Motor neuron (in vitro differentiated cells): Measurements from ENCODE around the gene IDH2. TPM values are rescaled to one million over a fixed set of nuclear protein-coding genes. Genes with fewer than 3 reads are reported as not detected.

Experiments
- ATAC-seq, 8 experiments: fragments of 200-7000 bp; cut with Tn5 transposase; replicated peaks in 6 of 8; 2 replicates each; pipeline ENCODE4 v1.8.0; 2021; ENCODE audit warnings: mild to moderate bottlenecking in 8 of 8, moderate library complexity in 8 of 8
- H3K27ac ChIP-seq, 2 donors: fragments of 250-450 bp; sonication (Bioruptor Pico); 2 replicates each; pipeline ENCODE4 v1.9.0; 2021; ENCODE audit warnings: antibody characterized with exemption in 2 of 2, mild to moderate bottlenecking in 2 of 2, moderate library complexity in 1 of 2
- H3K4me1 ChIP-seq, 2 donors: fragments of 250-450 bp; sonication (Bioruptor Pico); replicated peaks in 1 of 2; 2 replicates each; pipeline ENCODE4 v1.6.1; 2021; ENCODE audit warnings: antibody characterized with exemption in 2 of 2, mild to moderate bottlenecking in 2 of 2, moderate library complexity in 1 of 2
- H3K4me3 ChIP-seq, 5 donors: fragments of 250-450 bp; sonication (Bioruptor Pico); 2 replicates each; pipeline ENCODE4 v1.9.0; 2021; ENCODE audit warnings: antibody characterized with exemption in 5 of 5, mild to moderate bottlenecking in 5 of 5, moderate library complexity in 4 of 5
- WGBS, 10 experiments: fragments of 450-650 bp; shearing (Covaris generic); methylation state at CpG; one replicate each; pipeline ENCODE4 v1.0.0; 2022; 5-methylcytosine and 5-hydroxymethylcytosine counted together
- in situ Hi-C, 9 experiments: fragments of 400-800 bp; cut with MboI; loops; one replicate each; pipeline ENCODE4 v1.15.0; 2021; ENCODE audit warnings: low sequenced_read_pairs in 9 of 9, low pct_unique_long_range_greater_than_20kb in 2 of 9; ENCODE audit not compliant: unreplicated experiment in 9 of 9
- total RNA-seq, 8 experiments: library from RNA; unstranded; fragments of 300-600 nt; gene quantifications; 2 replicates each; pipeline versions ENCODE4 v1.2.3 to v1.2.4, GENCODE V29; 2022

The IDH2 gene
- total RNA-seq, 8 experiments from 2014 or later, result 55.9 to 289 (median 77.4) TPM

GRCh38 chr15:90067181-90067952, 34.9 kb downstream of the IDH2 start:
- no peak for ATAC-seq
- Histone ChIP-seq H3K27ac (no peak overlapping the region), H3K4me1 (peaks cover 11 to 17% of the 10 kb centered on the region in 2 donors), H3K4me3 (no peak overlapping the region)
- WGBS, 10 experiments, result 84 to 100% (median 97%) methylated on average over 4 to 19 of the region's 55 CpGs; no CpG with 5 or more reads in 7 of the 10 experiments
- in situ Hi-C loops, result loop anchor here in 1 of 9 experiments (25.0 kb wide), 1 partner anchor 180 kb away; the partner anchor contains the start of gene AP3S2

- ATAC-seq, result no peak
- H3K4me3 ChIP-seq, result no peak overlapping the region
- WGBS, 10 experiments, result 75 to 100% (median 86%) methylated on average over 1 to 6 of the region's 7 CpGs; no CpG with 5 or more reads in 1 of the 10 experiments
- H3K4me1 ChIP-seq, result peaks cover 19 to 30% of the 10 kb centered on the region in 2 donors
- no peak overlapping the region for H3K27ac ChIP-seq
- in situ Hi-C loops, result loop anchor here in 1 of 9 experiments (25.0 kb wide), 1 partner anchor 178 kb away; the partner anchor contains the start of gene AP3S2
These were observed 36.6 kb downstream of the IDH2 start for GRCh38 chr15:90065682-90066049.

GRCh38 chr15:90064911-90065681, 37.2 kb downstream of the IDH2 start:
- H3K27ac ChIP-seq, result no peak overlapping the region
- ATAC-seq, result no peak
- in situ Hi-C loops, result loop anchor here in 1 of 9 experiments (25.0 kb wide), 1 partner anchor 178 kb away; the partner anchor contains the start of gene AP3S2
- 44 to 100% (median 85%) methylated on average over 1 to 17 of the region's 30 CpGs; no CpG with 5 or more reads in 2 of the 10 experiments for WGBS, 10 experiments
- no peak overlapping the region for H3K4me3 ChIP-seq
- H3K4me1 ChIP-seq, result peaks cover 19 to 30% of the 10 kb centered on the region in 2 donors

- in situ Hi-C loops, result loop anchor here in 1 of 9 experiments (25.0 kb wide), 1 partner anchor 177 kb away; the partner anchor contains the start of gene AP3S2
- Histone ChIP-seq H3K4me1 (peaks cover 21 to 36% of the 10 kb centered on the region in 2 donors), H3K27ac (peak overlapping the region in 1 of 2 donors; percentile 10), H3K4me3 (no peak overlapping the region)
- WGBS, 10 experiments, result 20 to 100% (median 82%) methylated on average over 1 to 5 of the region's 11 CpGs; no CpG with 5 or more reads in 4 of the 10 experiments
- ATAC-seq, result peak in 5 of 8 experiments; percentile 25 to 40 (median 32)
These were observed 38.5 kb downstream of the IDH2 start for GRCh38 chr15:90063770-90064247.

- ATAC-seq, result peak in 5 of 8 experiments; percentile 8 to 32 (median 13)
- WGBS, 10 experiments, result 40 to 93% (median 58%) methylated on average over 1 to 6 of the region's 20 CpGs; no CpG with 5 or more reads in 3 of the 10 experiments
- in situ Hi-C loops, result loop anchor here in 1 of 9 experiments (25.0 kb wide), 1 partner anchor 176 kb away; the partner anchor contains the start of gene AP3S2
- peaks cover 21 to 36% of the 10 kb centered on the region in 2 donors for H3K4me1 ChIP-seq
- H3K27ac ChIP-seq, result peak overlapping the region; percentile 4 to 69
- H3K4me3 ChIP-seq, result no peak overlapping the region
These were observed 39.1 kb downstream of the IDH2 start for GRCh38 chr15:90062973-90063769.

GRCh38 chr15:90062462-90062932, 39.8 kb downstream of the IDH2 start:
- H3K27ac ChIP-seq, result peak overlapping the region; percentile 4 to 69
- H3K4me3 ChIP-seq, result no peak overlapping the region
- peaks cover 21 to 36% of the 10 kb centered on the region in 2 donors for H3K4me1 ChIP-seq
- 53 to 69% (median 60%) methylated on average over 2 to 9 of the region's 16 CpGs; no CpG with 5 or more reads in 5 of the 10 experiments for WGBS, 10 experiments
- ATAC-seq, result peak in 5 of 8 experiments; percentile 36 to 48 (median 40)
- in situ Hi-C loops, result loop anchor here in 1 of 9 experiments (25.0 kb wide), 1 partner anchor 175 kb away; the partner anchor contains the start of gene AP3S2

- WGBS, 10 experiments, result 80% methylated on average over 2 of the region's 8 CpGs; no CpG with 5 or more reads in 9 of the 10 experiments
- in situ Hi-C loops, result loop anchor here in 1 of 9 experiments (25.0 kb wide), 1 partner anchor 175 kb away; the partner anchor contains the start of gene AP3S2
- peak in 6 of 8 experiments; percentile 16 to 73 (median 69) for ATAC-seq
- H3K4me1 ChIP-seq, result peaks cover 21 to 36% of the 10 kb centered on the region in 2 donors
- no peak overlapping the region for H3K4me3 ChIP-seq
- H3K27ac ChIP-seq, result peak overlapping the region; percentile 4 to 69
These were observed 40.2 kb downstream of the IDH2 start for GRCh38 chr15:90062023-90062442.

GRCh38 chr15:90060797-90061196, 41.5 kb downstream of the IDH2 start:
- no peak for ATAC-seq
- H3K4me1 ChIP-seq, result peaks cover 21 to 36% of the 10 kb centered on the region in 2 donors
- in situ Hi-C loops, result loop anchor here in 1 of 9 experiments (25.0 kb wide), 1 partner anchor 173 kb away; the partner anchor contains the start of gene AP3S2
- WGBS, 10 experiments, result 20 to 100% (median 80%) methylated on average over 1 to 2 of the region's 3 CpGs; no CpG with 5 or more reads in 2 of the 10 experiments
- no peak overlapping the region for H3K27ac ChIP-seq
- H3K4me3 ChIP-seq, result no peak overlapping the region

- Histone ChIP-seq H3K4me1 (peaks cover 30 to 48% of the 10 kb centered on the region in 2 donors), H3K4me3 (no peak overlapping the region), H3K27ac (no peak overlapping the region)
- ATAC-seq, result no peak
- 30 to 100% (median 58%) methylated on average over 1 to 5 of the region's 21 CpGs; no CpG with 5 or more reads in 4 of the 10 experiments for WGBS, 10 experiments
- in situ Hi-C loops, result loop anchor here in 1 of 9 experiments (25.0 kb wide), 1 partner anchor 172 kb away; the partner anchor contains the start of gene AP3S2
These were observed 42.9 kb downstream of the IDH2 start for GRCh38 chr15:90059208-90059985.

- 72 to 100% (median 98%) methylated on average over 2 to 4 of the region's 5 CpGs; no CpG with 5 or more reads in 6 of the 10 experiments for WGBS, 10 experiments
- no peak overlapping the region for H3K4me3 ChIP-seq
- peaks cover 33 to 51% of the 10 kb centered on the region in 2 donors for H3K4me1 ChIP-seq
- no peak for ATAC-seq
- H3K27ac ChIP-seq, result no peak overlapping the region
- in situ Hi-C loops, result loop anchor here in 1 of 9 experiments (25.0 kb wide), 1 partner anchor 171 kb away; the partner anchor contains the start of gene AP3S2
These were observed 43.5 kb downstream of the IDH2 start for GRCh38 chr15:90058775-90059174.

GRCh38 chr15:90058308-90058707, 44.0 kb downstream of the IDH2 start:
- H3K4me3 ChIP-seq, result no peak overlapping the region
- in situ Hi-C loops, result loop anchor here in 1 of 9 experiments (25.0 kb wide), 1 partner anchor 171 kb away; the partner anchor contains the start of gene AP3S2
- peaks cover 38 to 51% of the 10 kb centered on the region in 2 donors for H3K4me1 ChIP-seq
- ATAC-seq, result peak in 1 of 8 experiments; percentile 49
- no peak overlapping the region for H3K27ac ChIP-seq
- 100% methylated on average over 1 to 4 of the region's 4 CpGs; no CpG with 5 or more reads in 5 of the 10 experiments for WGBS, 10 experiments
